Measurements from ENCODE around the gene TBC1D14. TPM values are rescaled to one million over a fixed set of nuclear protein-coding genes. Genes with fewer than 3 reads are reported as not detected.

Gene TBC1D14
- total and polyA plus RNA-seq, 5 experiments from 2014 or later, result 34.8 to 78.2 (median 47.0) TPM

Other genes starting within 250 kb of the TBC1D14 start
- gene S100P, start 215.9 kb upstream of the TBC1D14 start, total RNA-seq, result 1 to 10 TPM in 1 of 2 experiments, under 1 TPM in 1; 0.39 to 3.0 TPM
- 1 to 10 TPM in 1 of 3 donors, not detected in 2; 3.2 TPM for gene S100P, start 215.9 kb upstream of the TBC1D14 start, polyA plus RNA-seq
- gene MRFAP1L1, start 200.0 kb upstream of the TBC1D14 start, total RNA-seq, result 100 to 1,000 TPM; 123 to 127 TPM
- gene MRFAP1L1, start 200.0 kb upstream of the TBC1D14 start, polyA plus RNA-seq, result 100 to 1,000 TPM; 102 to 124 (median 105) TPM
- 10 to 100 TPM; 38.7 to 40.0 TPM for gene BLOC1S4, start 193.7 kb upstream of the TBC1D14 start, total RNA-seq
- gene BLOC1S4, start 193.7 kb upstream of the TBC1D14 start, polyA plus RNA-seq, result 10 to 100 TPM; 65.8 to 81.6 (median 75.4) TPM
- gene KIAA0232, start 127.1 kb upstream of the TBC1D14 start, total RNA-seq, result 10 to 100 TPM; 29.9 to 31.0 TPM
- 10 to 100 TPM; 11.9 to 15.4 (median 13.7) TPM for gene KIAA0232, start 127.1 kb upstream of the TBC1D14 start, polyA plus RNA-seq
- 10 to 100 TPM; 50.5 to 55.2 TPM for gene TADA2B, start 133.5 kb downstream of the TBC1D14 start, total RNA-seq
- gene TADA2B, start 133.5 kb downstream of the TBC1D14 start, polyA plus RNA-seq, result 1 to 10 TPM; 2.6 to 4.8 (median 4.5) TPM
- gene GRPEL1, start 158.2 kb downstream of the TBC1D14 start, total RNA-seq, result 10 to 100 TPM; 37.8 to 39.7 TPM
- 10 to 100 TPM; 31.4 to 47.6 (median 36.3) TPM for gene GRPEL1, start 158.2 kb downstream of the TBC1D14 start, polyA plus RNA-seq

All from naive thymus-derived CD8-positive, alpha-beta T cell (primary cell).